Endothelial cell of umbilical vein (primary cell): ENCODE results near the gene MAEA. TPM values are rescaled to one million over a fixed set of nuclear protein-coding genes. Genes with fewer than 3 reads are reported as not detected.

Source experiments
- BruUV-seq: library from RNA; stranded (reverse); fragments of 400-500 nt; replicated peaks from 2 replicates; lab custom pipeline; 2021; lab: Mats Ljungman, UMichigan
- CTCF ChIA-PET: fragments of 300-600, 350-600 bp; sonication (Branson Sonifier 250); formaldehyde crosslinking; loops from one replicate; lab custom pipeline; 2021; ENCODE audit warnings: antibody characterized with exemption, inconsistent platforms; lab: Charles Lee
- POLR2A ChIA-PET: fragments of 300-600, 350-600 bp; sonication (Branson Sonifier 250); formaldehyde crosslinking; loops from one replicate; lab custom pipeline; 2021; ENCODE audit warnings: antibody characterized with exemption, inconsistent platforms; lab: Charles Lee
- DNase-seq: peaks from one replicate; pipeline ENCODE4 v3.0.0-alpha.2; 2011; ENCODE audit warnings: low read depth, low spot score
- FAIRE-seq: peaks from 2 replicates; lab custom pipeline; 2011; peaks lifted over from hg19 to GRCh38; lab: Jason Lieb, UNC
- H2AFZ ChIP-seq: 2 replicates; pipeline ENCODE4 v1.6.0; 2012; ENCODE audit warnings: low read depth, low read length, control low read depth, inconsistent platforms
- H3K27ac ChIP-seq: 2 replicates; pipeline ENCODE4 v1.5.1; 2011; ENCODE audit warnings: low read depth, mild to moderate bottlenecking, control low read depth, low read length, moderate library complexity; ENCODE audit not compliant: insufficient read depth
- H3K27me3 ChIP-seq, 2 experiments: 2 replicates each; pipeline versions ENCODE4 v1.6.0 to v1.6.1; 2011; ENCODE audit warnings: low read length in 2 of 2, mixed read lengths in 1 of 2; ENCODE audit not compliant: control insufficient read depth in 2 of 2, insufficient read depth in 2 of 2
- H3K36me3 ChIP-seq, 2 experiments: 2 replicates in 1 of 2; 3 replicates in 1 of 2; pipeline ENCODE4 v1.5.1; 2011; ENCODE audit warnings: low read length in 2 of 2, mild to moderate bottlenecking in 1 of 2, moderate library complexity in 1 of 2; ENCODE audit not compliant: control insufficient read depth in 2 of 2, insufficient read depth in 2 of 2; ENCODE audit errors: extremely low read depth in 1 of 2
- H3K4me1 ChIP-seq: 3 replicates; pipeline ENCODE4 v1.5.1; 2011; ENCODE audit warnings: mild to moderate bottlenecking, low read length; ENCODE audit not compliant: control insufficient read depth, insufficient read depth; ENCODE audit errors: extremely low read depth
- H3K4me2 ChIP-seq: 2 replicates; pipeline ENCODE4 v1.6.1; 2011; ENCODE audit warnings: low read length, control low read depth, mixed read lengths; ENCODE audit not compliant: insufficient read depth
- H3K4me3 ChIP-seq, 3 experiments: fragments of 200-600 bp in 1 of 3; sonication (generic), shearing (Covaris generic) in 1 of 3; replicated peaks in 1 of 3; 2 replicates each; pipeline ENCODE4 v1.5.1; 2011 to 2016; ENCODE audit warnings: control low read depth in 3 of 3, low read length in 3 of 3, mild to moderate bottlenecking in 2 of 3, inconsistent platforms in 1 of 3, low read depth in 1 of 3, moderate library complexity in 1 of 3; ENCODE audit not compliant: insufficient read depth in 1 of 3
- H3K79me2 ChIP-seq: 2 replicates; pipeline ENCODE4 v1.6.0; 2012; ENCODE audit warnings: low read length, inconsistent platforms; ENCODE audit not compliant: control insufficient read depth, insufficient read depth
- H3K9ac ChIP-seq: replicated peaks from 2 replicates; pipeline ENCODE3; 2011; ENCODE audit warnings: low read length, control low read depth; ENCODE audit not compliant: insufficient read depth; ENCODE audit errors: extremely low read depth
- H3K9me1 ChIP-seq: replicated peaks from 3 replicates; pipeline ENCODE4 v1.6.0; 2011; ENCODE audit warnings: mild to moderate bottlenecking, low read length; ENCODE audit not compliant: control insufficient read depth, insufficient read depth; ENCODE audit errors: extremely low read depth
- H3K9me3 ChIP-seq: replicated peaks from 2 replicates; pipeline ENCODE4 v1.5.1; 2012; ENCODE audit warnings: low read length, inconsistent platforms; ENCODE audit not compliant: control insufficient read depth, insufficient read depth
- H4K20me1 ChIP-seq: replicated peaks from 2 replicates; pipeline ENCODE3; 2011; ENCODE audit warnings: mild to moderate bottlenecking, low read length; ENCODE audit not compliant: control insufficient read depth, insufficient read depth; ENCODE audit errors: extremely low read depth
- EZH2 ChIP-seq: IDR thresholded peaks from 2 replicates; pipeline ENCODE4 v1.6.1; 2012; ENCODE audit warnings: borderline replicate concordance, low read depth, mild to moderate bottlenecking, moderate library complexity, low read length, inconsistent platforms; ENCODE audit not compliant: severe bottlenecking
- FOS ChIP-seq: IDR thresholded peaks from 2 replicates; pipeline ENCODE4 v1.6.1; 2011; ENCODE audit warnings: mild to moderate bottlenecking, low read length, moderate library complexity, borderline replicate concordance; ENCODE audit not compliant: insufficient read depth
- GATA2 ChIP-seq: IDR thresholded peaks from 2 replicates; pipeline ENCODE4 v1.7.0; 2011; ENCODE audit warnings: low read depth, mild to moderate bottlenecking, moderate library complexity, mixed read lengths, low read length; ENCODE audit not compliant: insufficient read length, insufficient read depth
- JUN ChIP-seq: IDR thresholded peaks from 2 replicates; pipeline ENCODE4 v1.6.1; 2011; ENCODE audit warnings: borderline replicate concordance, low read depth; ENCODE audit not compliant: insufficient read length, insufficient read depth
- MYC ChIP-seq: IDR thresholded peaks from one replicate; pipeline ENCODE4 v1.6.1; 2011; ENCODE audit warnings: mild to moderate bottlenecking, low read depth, low read length
- POLR2A ChIP-seq: IDR thresholded peaks from 2 replicates; pipeline ENCODE4 v1.6.1; 2012; ENCODE audit warnings: low read depth, mild to moderate bottlenecking, control low read depth, low read length
- POLR2AphosphoS5 ChIP-seq: IDR thresholded peaks from 2 replicates; pipeline ENCODE4 v1.6.1; 2012; ENCODE audit warnings: low read depth, mild to moderate bottlenecking, control low read depth, low read length, moderate library complexity; ENCODE audit not compliant: insufficient read depth
- dilution Hi-C: fragments of 300-500 bp; cut with MboI; formaldehyde crosslinking; loops from one replicate; pipeline ENCODE4 v1.15.0; 2019; ENCODE audit warnings: low sequenced_read_pairs; ENCODE audit not compliant: extremely low pct_ligation_motif_present
- intact Hi-C: fragments of 100-400 bp; cut with micrococcal nuclease; formaldehyde crosslinking; loops from one replicate; pipeline ENCODE4 v1.10.0; 2022
- polyA plus RNA-seq, 4 experiments: library from polyadenylated mRNA; depleted of rRNA in 3 of 4; stranded (reverse) in 3 of 4; unstranded in 1 of 4; fragments of >200 nt; gene quantifications; 2 replicates each; pipeline versions ENCODE4 v1.2.1 to v1.2.3, GENCODE V29; 2011 to 2012; ENCODE audit warnings: missing spikeins in 1 of 4
- total RNA-seq: library from RNA; stranded (reverse); gene quantifications from 2 replicates; pipeline ENCODE4 v1.2.3, GENCODE V29; 2021
- TF ChIP-seq, protein P1 (sequence below): IDR thresholded peaks from 2 replicates; pipeline ENCODE4 v1.6.1; 2011; ENCODE audit not compliant: insufficient read depth, insufficient read length
- TF ChIP-seq, protein P2 (sequence below), 2 donors: IDR thresholded peaks; 1 replicate in 1 of 2; 2 replicates in 1 of 2; pipeline ENCODE4 v1.5.1; 2011; ENCODE audit warnings: low read length in 2 of 2, mild to moderate bottlenecking in 2 of 2, moderate library complexity in 2 of 2, control low read depth in 1 of 2, inconsistent platforms in 1 of 2, low read depth in 1 of 2; ENCODE audit not compliant: insufficient read depth in 1 of 2; ENCODE audit errors: extremely low read depth in 1 of 2

Gene MAEA
- total and polyA plus RNA-seq, 2 donors (not counting 3 experiments of a cell fraction or from before 2014, with no cell fraction given) = 66.0 to 108 TPM

DNA sequence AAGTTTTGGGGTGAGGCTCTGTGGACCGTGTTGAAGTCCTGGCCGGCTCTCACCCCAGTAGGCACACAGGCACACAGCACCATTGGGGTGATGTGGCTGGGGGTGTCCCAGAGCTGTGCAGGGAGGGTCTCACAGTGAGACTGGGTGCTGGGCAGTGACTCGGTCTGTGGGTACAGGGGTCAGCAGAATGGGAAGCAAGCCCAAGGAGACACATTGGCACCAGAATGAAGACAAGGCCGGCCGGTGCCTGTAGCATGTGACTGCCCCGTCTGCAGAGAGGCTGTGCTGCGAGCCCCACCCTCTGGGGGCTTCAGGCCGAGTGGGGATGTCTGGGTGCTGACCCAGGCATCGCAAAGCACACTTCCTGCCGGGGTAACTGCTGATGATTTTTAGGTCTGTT lies 5.2 kb downstream of the MAEA start:
- Histone ChIP-seq H3K9me1 (no peaks in the 10 kb centered on the region), H3K36me3 (peaks cover 0 to 17% of the 10 kb centered on the region in 2 experiments), H4K20me1 (no peaks in the 10 kb centered on the region), H3K4me3 (no peak overlapping the region), H2AFZ (no peak overlapping the region), H3K4me2 (no peak overlapping the region), H3K9ac (no peak overlapping the region), H3K79me2 (peaks cover 91% of the 10 kb centered on the region), H3K27me3 (no peaks in the 10 kb centered on the region), H3K27ac (no peak overlapping the region), H3K4me1 (peaks cover 10% of the 10 kb centered on the region), H3K9me3 (no peaks in the 10 kb centered on the region)
- dilution Hi-C loops (no loop called here), intact Hi-C loops (no loop called here)
- ChIA-PET CTCF (interaction anchor here (1.5 kb wide), 1 partner anchor 15 kb away, joined by 3 read pairs; no protein-coding TSS in a partner anchor), POLR2A (no interaction called here)
- BruUV-seq = no TSS peak
- no peak for DNase-seq
- FAIRE-seq = no peak
- TF ChIP-seq, protein P1, sequence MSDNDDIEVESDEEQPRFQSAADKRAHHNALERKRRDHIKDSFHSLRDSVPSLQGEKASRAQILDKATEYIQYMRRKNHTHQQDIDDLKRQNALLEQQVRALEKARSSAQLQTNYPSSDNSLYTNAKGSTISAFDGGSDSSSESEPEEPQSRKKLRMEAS = no peak
- TF ChIP-seq JUN (no peak), POLR2AphosphoS5 (no peak), EZH2 (no peak), POLR2A (no peak), GATA2 (no peak), FOS (no peak), MYC (no peak)
- TF ChIP-seq, protein P2, sequence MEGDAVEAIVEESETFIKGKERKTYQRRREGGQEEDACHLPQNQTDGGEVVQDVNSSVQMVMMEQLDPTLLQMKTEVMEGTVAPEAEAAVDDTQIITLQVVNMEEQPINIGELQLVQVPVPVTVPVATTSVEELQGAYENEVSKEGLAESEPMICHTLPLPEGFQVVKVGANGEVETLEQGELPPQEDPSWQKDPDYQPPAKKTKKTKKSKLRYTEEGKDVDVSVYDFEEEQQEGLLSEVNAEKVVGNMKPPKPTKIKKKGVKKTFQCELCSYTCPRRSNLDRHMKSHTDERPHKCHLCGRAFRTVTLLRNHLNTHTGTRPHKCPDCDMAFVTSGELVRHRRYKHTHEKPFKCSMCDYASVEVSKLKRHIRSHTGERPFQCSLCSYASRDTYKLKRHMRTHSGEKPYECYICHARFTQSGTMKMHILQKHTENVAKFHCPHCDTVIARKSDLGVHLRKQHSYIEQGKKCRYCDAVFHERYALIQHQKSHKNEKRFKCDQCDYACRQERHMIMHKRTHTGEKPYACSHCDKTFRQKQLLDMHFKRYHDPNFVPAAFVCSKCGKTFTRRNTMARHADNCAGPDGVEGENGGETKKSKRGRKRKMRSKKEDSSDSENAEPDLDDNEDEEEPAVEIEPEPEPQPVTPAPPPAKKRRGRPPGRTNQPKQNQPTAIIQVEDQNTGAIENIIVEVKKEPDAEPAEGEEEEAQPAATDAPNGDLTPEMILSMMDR (IDR thresholded peaks at IDR 0.05; ENCODE audit: extremely low read depth in 1 of 2, insufficient read depth in 1 of 2, low read depth in 1 of 2, low read length in 2 of 2) = no peak
